Measurements from ENCODE around the gene OR2G2. TPM values are rescaled to one million over a fixed set of nuclear protein-coding genes. Genes with fewer than 3 reads are reported as not detected.

OR2G2 gene
- not detected in 2 replicates for total RNA-seq (2021)
- long read RNA-seq: 0 reads

DNA sequence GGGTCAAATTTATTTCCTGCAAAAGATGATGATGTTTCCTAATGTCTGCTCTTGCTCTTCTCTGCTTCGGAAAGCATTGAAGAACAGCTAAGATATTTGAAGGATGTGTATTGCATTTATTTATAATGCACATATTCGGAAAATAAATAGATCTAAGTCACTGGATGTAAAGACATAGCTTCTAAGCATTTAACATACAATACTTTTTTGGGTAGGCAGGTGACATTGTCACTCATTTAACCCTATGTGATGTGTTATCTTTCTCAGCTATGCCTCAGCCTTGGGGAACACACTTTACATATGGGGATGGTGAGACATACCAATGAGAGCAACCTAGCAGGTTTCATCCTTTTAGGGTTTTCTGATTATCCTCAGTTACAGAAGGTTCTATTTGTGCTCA lies at the start of gene OR2G2:
Gene OR2G2 (plus strand): TSS at position 301 of the 400 bp plus-strand sequence. CDS start 0 bp downstream, at position 301.
- no peaks in the 10 kb centered on the region for H4K20me1 ChIP-seq (ENCODE audit: control insufficient read depth, insufficient read depth, insufficient read length)
- no peak within 1 kb of the TSS for H4K91ac ChIP-seq (ENCODE audit: insufficient read length, low read depth, low read length)
- peaks cover 3% of the 10 kb centered on the region for H3K27me3 Mint-ChIP-seq (ENCODE audit: low read depth)
- H2BK20ac ChIP-seq (ENCODE audit: low read depth, low read length, poor library complexity, severe bottlenecking): no peak within 1 kb of the TSS
- H3K4ac ChIP-seq (ENCODE audit: low read depth, low read length): no peak within 1 kb of the TSS
- H3K4me1 Mint-ChIP-seq: peaks cover 0 to 4% of the 10 kb centered on the region in 2 experiments; a peak in 2 of 4 replicates
- H3K56ac ChIP-seq (ENCODE audit: insufficient read length, low read depth, low read length): no peak within 1 kb of the TSS
- H2BK15ac ChIP-seq (ENCODE audit: low read depth, low read length): no peak within 1 kb of the TSS
- no peak within 1 kb of the TSS for H3K27ac Mint-ChIP-seq
- H3K9ac ChIP-seq (ENCODE audit: extremely low read depth, insufficient read length, low read length): no peak within 1 kb of the TSS
- no peak within 1 kb of the TSS for H3K14ac ChIP-seq (ENCODE audit: insufficient read depth, low read length)
- H3K18ac ChIP-seq (ENCODE audit: insufficient read length, low read depth, low read length): no peak within 1 kb of the TSS
- no peak within 1 kb of the TSS for H3K23ac ChIP-seq (ENCODE audit: insufficient read length, low read depth, low read length)
- no peak within 1 kb of the TSS for H2BK120ac ChIP-seq (ENCODE audit: low read depth, low read length, poor library complexity, severe bottlenecking)
- no peaks in the 10 kb centered on the region for H3K79me1 ChIP-seq (ENCODE audit: insufficient read depth, low read depth, low read length, poor library complexity, severe bottlenecking)
- H3K36me3 Mint-ChIP-seq (ENCODE audit: insufficient read depth in 1 of 3, low read depth in 3 of 3): no peaks in the 10 kb centered on the region; a peak in 1 of 7 replicates
- TF ChIP-seq CTCF (conservative IDR thresholded peaks at IDR 0.05): no peak
- H3K27me3 ChIP-seq (ENCODE audit: insufficient read depth, low read length): no peaks in the 10 kb centered on the region
- H3T11ph ChIP-seq (ENCODE audit: low read length): no peak within 1 kb of the TSS
- no peak within 1 kb of the TSS for H3K4me2 ChIP-seq (ENCODE audit: insufficient read depth, insufficient read length, low read length)
- no peak within 1 kb of the TSS for H3K27ac ChIP-seq (ENCODE audit: insufficient read length, low read depth, low read length)
- no peak for DNase-seq
- no peak within 1 kb of the TSS for H2AFZ ChIP-seq (ENCODE audit: low read length)
- H4K5ac ChIP-seq (ENCODE audit: insufficient read length, low read depth, low read length): no peak within 1 kb of the TSS
- no peak within 1 kb of the TSS for H2BK12ac ChIP-seq (ENCODE audit: insufficient read length, low read depth, low read length)
- no peak within 1 kb of the TSS for H3K4me3 Mint-ChIP-seq
- H2AK5ac ChIP-seq (ENCODE audit: insufficient read length, low read length): no peak within 1 kb of the TSS
- peaks cover 9 to 10% of the 10 kb centered on the region in 2 experiments; a peak in 3 of 5 replicates for H3K9me3 Mint-ChIP-seq
- H4K8ac ChIP-seq (replicated peaks; ENCODE audit: insufficient read length, low read depth, low read length): no peak within 1 kb of the TSS
- no peaks in the 10 kb centered on the region for H3K4me1 ChIP-seq (ENCODE audit: insufficient read depth, low read length)
- H3K79me2 ChIP-seq (ENCODE audit: insufficient read depth, low read length): no peaks in the 10 kb centered on the region
- no CpG with 5 or more reads among the region's 2 CpGs for WGBS (ENCODE audit: extremely low coverage, insufficient read length, low lambda C conversion rate)
- no peak within 1 kb of the TSS for H2BK5ac ChIP-seq (ENCODE audit: insufficient read length, low read length)
- H3K23me2 ChIP-seq (ENCODE audit: insufficient read length, low read depth, low read length, poor library complexity, severe bottlenecking): no peaks in the 10 kb centered on the region
- H3K9me3 ChIP-seq (ENCODE audit: control insufficient read depth, low read depth, low read length): no peaks in the 10 kb centered on the region
